DOHH2 (cell line): ENCODE results near the gene NQO2.

Experiments used
- H3F3A ChIP-seq: fragments of 200-600 bp; sonication (generic), shearing (Covaris generic); 2 replicates; pipeline ENCODE4 v1.6.0; 2016; ENCODE audit warnings: antibody characterized with exemption, mild to moderate bottlenecking; ENCODE audit not compliant: control insufficient read depth, insufficient read depth
- H3K27ac ChIP-seq: fragments of 200-600 bp; sonication (generic); 2 replicates; pipeline ENCODE4 v1.5.1; 2014; ENCODE audit warnings: low read depth, mild to moderate bottlenecking, low read length, moderate library complexity
- H3K27me3 ChIP-seq: fragments of 200-600 bp; sonication (generic); 2 replicates; pipeline ENCODE4 v1.6.1; 2014; ENCODE audit warnings: mild to moderate bottlenecking, low read length, mixed read lengths; ENCODE audit not compliant: control insufficient read depth
- H3K36me3 ChIP-seq: fragments of 200-600 bp; sonication (generic); 2 replicates; pipeline ENCODE4 v1.6.1; 2014; ENCODE audit warnings: mild to moderate bottlenecking, low read length, moderate library complexity, mixed read lengths; ENCODE audit not compliant: control insufficient read depth
- H3K4me1 ChIP-seq: fragments of 200-600 bp; sonication (generic); 2 replicates; pipeline ENCODE4 v1.6.1; 2014; ENCODE audit warnings: mild to moderate bottlenecking, low read length, mixed read lengths; ENCODE audit not compliant: control insufficient read depth
- H3K4me2 ChIP-seq: fragments of 200-600 bp; sonication (generic); 2 replicates; pipeline ENCODE4 v1.6.0; 2014; ENCODE audit warnings: mild to moderate bottlenecking, low read length, moderate library complexity
- H3K4me3 ChIP-seq: fragments of 200-600 bp; sonication (generic); 2 replicates; pipeline ENCODE4 v1.5.1; 2014; ENCODE audit warnings: mild to moderate bottlenecking, low read length, mixed read lengths
- H3K79me2 ChIP-seq: fragments of 200-600 bp; sonication (generic); 2 replicates; pipeline ENCODE4 v1.6.1; 2014; ENCODE audit warnings: mild to moderate bottlenecking, low read length, mixed read lengths; ENCODE audit not compliant: control insufficient read depth
- H3K9me2 ChIP-seq: fragments of 200-600 bp; sonication (generic); replicated peaks from 2 replicates; pipeline ENCODE4 v1.6.1; 2014; ENCODE audit warnings: mild to moderate bottlenecking, low read length, mixed read lengths; ENCODE audit not compliant: control insufficient read depth
- H3K9me3 ChIP-seq: fragments of 200-600 bp; sonication (generic); 2 replicates; pipeline ENCODE4 v1.6.1; 2014; ENCODE audit warnings: antibody characterized with exemption, low read length, mixed read lengths; ENCODE audit not compliant: control insufficient read depth, insufficient read depth
- H4K20me1 ChIP-seq: fragments of 200-600 bp; sonication (generic); 2 replicates; pipeline ENCODE4 v1.6.0; 2014; ENCODE audit warnings: low read depth, mild to moderate bottlenecking, antibody characterized with exemption, low read length, moderate library complexity; ENCODE audit not compliant: control insufficient read depth, insufficient read depth
- CTCF ChIP-seq: fragments of 200-600 bp; sonication (generic); IDR thresholded peaks from one replicate; pipeline ENCODE4 v1.5.1; 2014; ENCODE audit warnings: antibody characterized with exemption, mild to moderate bottlenecking, low read depth, low read length; ENCODE audit not compliant: poor library complexity, severe bottlenecking
- EZH2phosphoT487 ChIP-seq: fragments of 200-600 bp; sonication (generic); IDR thresholded peaks from 2 replicates; pipeline ENCODE4 v1.6.1; 2017; ENCODE audit warnings: borderline replicate concordance, mild to moderate bottlenecking, antibody characterized with exemption, low read length, moderate library complexity, mixed read lengths

The NQO2 gene

GRCh38 chr6:2977799-2978590 is 21.7 kb upstream of the NQO2 start:
- H3K4me2 ChIP-seq, result no peak overlapping the region
- TF ChIP-seq EZH2phosphoT487 (no peak), CTCF (no peak)
- H3K79me2 ChIP-seq, result no peaks in the 10 kb centered on the region
- no peak overlapping the region for H3K27ac ChIP-seq
- H3K27me3 ChIP-seq, result peaks cover 48% of the 10 kb centered on the region
- no peak overlapping the region for H3K4me3 ChIP-seq
- no peaks in the 10 kb centered on the region for H3K36me3 ChIP-seq
- H3K4me1 ChIP-seq, result no peaks in the 10 kb centered on the region
- H4K20me1 ChIP-seq, result no peaks in the 10 kb centered on the region
- no peaks in the 10 kb centered on the region for H3K9me3 ChIP-seq
- H3K9me2 ChIP-seq, result no peaks in the 10 kb centered on the region
- peaks cover 7% of the 10 kb centered on the region for H3F3A ChIP-seq

- TF ChIP-seq CTCF (no peak), EZH2phosphoT487 (no peak)
- no peaks in the 10 kb centered on the region for H3K9me2 ChIP-seq
- H3K4me1 ChIP-seq, result no peaks in the 10 kb centered on the region
- no peaks in the 10 kb centered on the region for H3K36me3 ChIP-seq
- H3K27me3 ChIP-seq, result peaks cover 51% of the 10 kb centered on the region
- H3K9me3 ChIP-seq, result no peaks in the 10 kb centered on the region
- H4K20me1 ChIP-seq, result no peaks in the 10 kb centered on the region
- no peak overlapping the region for H3K4me3 ChIP-seq
- peaks cover 3% of the 10 kb centered on the region; the same call in 1 of the 2 replicates for H3F3A ChIP-seq
- no peak overlapping the region for H3K27ac ChIP-seq
- no peak overlapping the region for H3K4me2 ChIP-seq
- no peaks in the 10 kb centered on the region for H3K79me2 ChIP-seq
Observed at GRCh38 chr6:2978923-2979322, 20.8 kb upstream of the NQO2 start.

- Histone ChIP-seq H3K79me2 (no peaks in the 10 kb centered on the region), H3K4me1 (no peaks in the 10 kb centered on the region), H3K27ac (no peak overlapping the region), H3K9me3 (no peaks in the 10 kb centered on the region), H3K36me3 (no peaks in the 10 kb centered on the region), H3K4me2 (no peak overlapping the region), H4K20me1 (no peaks in the 10 kb centered on the region), H3F3A (no peaks in the 10 kb centered on the region), H3K9me2 (no peaks in the 10 kb centered on the region), H3K4me3 (no peak overlapping the region), H3K27me3 (peaks cover 51% of the 10 kb centered on the region)
- no peak for TF ChIP-seq CTCF
- TF ChIP-seq EZH2phosphoT487, result no peak
Observed at GRCh38 chr6:2979819-2980464, 19.8 kb upstream of the NQO2 start.
